ENCODE measurements around the gene TRIM49D1. TPM values are rescaled to one million over a fixed set of nuclear protein-coding genes. Genes with fewer than 3 reads are reported as not detected.
"Not testable (repeated sequence)": the region's sequence is repeated elsewhere in the genome, so short reads cannot be mapped to it uniquely, and the experiment has no call there.

TRIM49D1 gene, protein sequence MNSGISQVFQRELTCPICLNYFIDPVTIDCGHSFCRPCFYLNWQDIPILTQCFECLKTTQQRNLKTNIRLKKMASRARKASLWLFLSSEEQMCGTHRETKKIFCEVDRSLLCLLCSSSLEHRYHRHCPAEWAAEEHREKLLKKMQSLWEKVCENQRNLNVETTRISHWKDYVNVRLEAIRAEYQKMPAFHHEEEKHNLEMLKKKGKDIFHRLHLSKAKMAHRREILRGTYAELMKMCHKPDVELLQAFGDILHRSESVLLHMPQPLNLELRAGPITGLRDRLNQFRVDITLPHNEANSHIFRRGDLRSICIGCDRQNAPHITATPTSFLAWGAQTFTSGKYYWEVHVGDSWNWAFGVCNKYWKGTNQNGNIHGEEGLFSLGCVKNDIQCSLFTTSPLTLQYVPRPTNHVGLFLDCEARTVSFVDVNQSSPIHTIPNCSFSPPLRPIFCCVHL
- not detected in 2 replicates for total RNA-seq (2014; rRNA removed)
- not detected for polyA plus RNA-seq (2012)

- no peak for DNase-seq (ENCODE audit: low read depth)
These were observed at the start of gene TRIM49D1 for GRCh38 chr11:89922195-89922660. Gene TRIM49D1 (minus strand): TSS chr11:89922245. CDS start chr11:89917710, 4,535 bp downstream.

- not testable (repeated sequence) for DNase-seq (ENCODE audit: low read depth)
These were observed 43.7 kb upstream of the TRIM49D1 start, which contains the start of gene TRIM64 for GRCh38 chr11:89965737-89966136. Gene TRIM64 (plus strand): TSS chr11:89966037. CDS start chr11:89968504, 2,467 bp downstream.

GRCh38 chr11:89960833-89961232 is 38.8 kb upstream of the TRIM49D1 start:
- not testable (repeated sequence) for DNase-seq (ENCODE audit: low read depth)

GRCh38 chr11:89923764-89924163 is 1.7 kb upstream of the TRIM49D1 start, which contains the start of gene TRIM49D2:
Gene TRIM49D2 (plus strand): TSS chr11:89924064. CDS start chr11:89926762, 2,698 bp downstream.
- not testable (repeated sequence) for DNase-seq (ENCODE audit: low read depth)

GRCh38 chr11:89900809-89901208 is 21.2 kb downstream of the TRIM49D1 start:
- not testable (repeated sequence) for DNase-seq (ENCODE audit: low read depth)

DNA sequence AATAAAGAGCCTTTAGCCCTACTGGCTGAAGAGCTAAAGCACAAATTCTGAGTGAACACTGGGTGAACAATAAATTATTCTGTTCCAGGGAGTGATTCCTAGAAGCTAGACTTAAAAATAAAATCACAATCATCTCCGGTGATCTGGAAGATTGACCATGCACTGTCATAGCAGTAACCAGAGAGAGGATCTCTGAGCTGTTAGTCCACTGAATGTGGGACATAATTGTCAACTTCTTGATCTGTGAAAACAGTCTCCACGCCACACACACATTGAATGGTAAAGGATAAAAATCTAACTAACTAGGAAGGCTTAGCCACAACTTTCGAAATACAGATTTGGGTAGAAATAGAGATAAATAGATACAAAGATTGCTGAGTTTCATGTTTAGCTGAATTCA is 28.8 kb downstream of the TRIM49D1 start:
- DNase-seq (ENCODE audit: low read depth) = not testable (repeated sequence)

DNA sequence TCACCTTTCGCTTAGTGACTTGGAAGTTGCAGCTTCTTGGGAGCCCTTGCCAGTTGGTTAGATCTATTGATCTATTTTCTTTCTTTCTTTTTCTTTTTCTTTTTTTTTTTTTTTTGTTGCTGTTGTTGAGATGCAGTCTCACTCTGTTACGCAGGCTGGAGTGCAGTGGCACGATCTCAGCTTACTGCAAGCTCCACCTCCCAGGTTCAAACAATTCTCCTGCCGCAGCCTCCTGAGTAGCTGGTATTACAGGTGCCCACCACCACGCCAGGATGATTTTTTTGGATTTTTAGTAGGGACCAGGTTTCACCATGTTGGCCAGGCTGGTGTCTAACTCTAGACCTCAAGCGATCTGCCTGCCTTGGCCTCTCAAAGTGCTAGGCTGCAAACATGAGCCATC is 44.5 kb downstream of the TRIM49D1 start:
- DNase-seq (ENCODE audit: low read depth) = not testable (repeated sequence)

- DNase-seq (ENCODE audit: low read depth) = not testable (repeated sequence)
These were observed 49.5 kb downstream of the TRIM49D1 start for GRCh38 chr11:89872588-89872987.

DNA sequence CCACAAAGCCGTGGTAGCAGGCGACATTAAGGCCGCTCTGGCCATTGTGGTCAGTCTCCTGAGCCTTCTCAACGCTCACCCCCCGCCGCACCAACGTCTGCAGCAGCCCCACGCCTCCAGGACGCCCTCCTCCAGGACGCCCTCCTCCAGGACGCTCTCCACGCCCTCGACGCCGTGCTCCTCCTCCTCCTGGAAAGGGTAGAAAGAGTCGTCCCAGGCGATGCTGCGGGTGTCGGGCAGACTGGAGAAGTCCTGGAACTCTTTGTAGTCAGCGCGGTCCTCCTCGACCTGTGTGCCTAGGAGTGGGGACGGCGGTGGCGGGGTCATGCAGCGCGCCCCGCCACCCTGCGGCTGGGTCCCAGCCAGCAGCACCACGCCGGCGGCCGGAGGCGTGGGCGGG is 56.8 kb downstream of the TRIM49D1 start:
- not testable (repeated sequence) for DNase-seq (ENCODE audit: low read depth)

DNA sequence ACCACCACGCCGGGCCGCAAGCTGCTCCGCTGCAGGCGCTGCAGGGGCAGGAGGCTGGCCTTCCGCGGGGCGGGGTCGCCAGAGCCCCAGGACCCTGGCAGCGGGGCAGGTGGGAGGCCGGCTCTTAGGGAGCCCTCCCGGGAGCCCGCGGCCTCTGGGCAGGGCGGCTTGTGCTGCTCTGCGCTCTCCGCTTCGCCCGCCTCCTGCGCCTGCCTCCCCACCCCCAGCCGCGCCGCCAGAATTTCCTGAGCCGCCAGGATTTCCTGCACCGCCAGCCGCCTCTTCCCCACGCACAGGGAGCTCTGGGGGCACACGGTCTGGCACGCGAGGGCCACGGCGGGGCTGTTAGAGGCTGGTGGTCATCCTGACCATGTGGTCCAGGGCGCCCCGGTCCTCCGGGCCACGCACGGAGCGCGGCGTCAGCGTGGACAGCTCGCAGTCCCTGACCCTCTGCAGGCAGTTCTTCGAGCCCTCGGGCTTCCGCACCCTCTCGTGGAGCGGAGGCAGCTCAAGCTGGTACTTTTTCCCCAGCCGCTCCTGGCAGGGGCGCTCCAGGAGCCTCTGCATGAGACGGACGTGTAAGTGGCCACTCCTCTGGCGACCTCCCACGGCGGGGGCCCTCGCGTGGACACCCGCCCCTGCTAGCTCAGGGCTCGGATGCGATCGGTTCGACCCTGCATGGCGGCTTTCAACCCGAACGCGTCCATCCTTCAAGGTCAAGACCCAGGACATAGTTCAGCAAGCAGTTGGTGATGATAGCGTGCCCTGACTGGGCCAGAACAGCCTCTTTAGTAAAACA is 57.9 kb downstream of the TRIM49D1 start:
- not testable (repeated sequence) for DNase-seq (ENCODE audit: low read depth)

Other genes starting within 250 kb of the TRIM49D1 start
- not detected in 2 replicates for gene TRIM77, start 211.9 kb downstream of the TRIM49D1 start, total RNA-seq (2014; rRNA removed)
- gene TRIM49, start 113.7 kb downstream of the TRIM49D1 start, total RNA-seq (2014; rRNA removed) = not detected in 2 replicates
- gene TRIM64B, start 43.8 kb downstream of the TRIM49D1 start, total RNA-seq (2014; rRNA removed) = not detected in 2 replicates
- gene TRIM49D2, start 1.8 kb upstream of the TRIM49D1 start, total RNA-seq (2014; rRNA removed) = not detected in 2 replicates
- not detected in 2 replicates for gene TRIM64, start 43.8 kb upstream of the TRIM49D1 start, total RNA-seq (2014; rRNA removed)
- gene TRIM49C, start 108.9 kb upstream of the TRIM49D1 start, total RNA-seq (2014; rRNA removed) = not detected in 2 replicates
- not detected in 2 replicates for gene UBTFL1, start 163.7 kb upstream of the TRIM49D1 start, total RNA-seq (2014; rRNA removed)
- 0.23 TPM in 1 of 2 replicates, not detected in the other for gene NAALAD2, start 212.4 kb upstream of the TRIM49D1 start, total RNA-seq (2014; rRNA removed)